ENCODE measurements around the gene MCRIP1.
A peak's percentile ranks its signal among the peaks of the same experiment; 100 is the strongest.

MCRIP1 gene

DNA sequence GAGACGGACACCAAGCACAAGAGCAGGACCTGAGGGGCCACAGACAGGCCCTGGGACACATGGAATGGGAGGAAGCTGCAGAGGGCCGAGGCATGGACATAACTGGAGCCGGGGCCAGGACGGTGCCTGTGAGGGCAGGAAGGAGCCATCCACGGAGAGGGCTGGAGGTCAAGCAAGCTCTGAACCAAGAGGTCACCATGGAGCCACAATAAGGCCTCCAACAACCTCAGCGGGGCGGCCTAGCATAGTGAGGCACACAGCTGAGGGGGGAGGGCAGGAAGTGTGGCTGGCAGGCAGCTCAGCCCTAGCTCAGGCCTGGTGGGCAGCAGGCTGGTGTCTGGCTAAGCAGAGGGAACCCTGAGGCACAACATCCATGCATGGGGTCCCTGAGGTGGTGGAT lies 4.4 kb downstream of the MCRIP1 start:
- H3K4me2 ChIP-seq (ENCODE audit: low read length) = no peak overlapping the region
- peaks cover 20% of the 10 kb centered on the region for H3K79me1 ChIP-seq (ENCODE audit: low read length)
- no peak overlapping the region for H3K4ac ChIP-seq (ENCODE audit: low read depth, low read length)
- peak overlapping the region; percentile 37 for H3K56ac ChIP-seq (ENCODE audit: low read length)
- H2BK120ac ChIP-seq (ENCODE audit: low read depth, low read length) = no peak overlapping the region
- no peak overlapping the region for H3K4me3 ChIP-seq (ENCODE audit: low read length)
- WGBS (ENCODE audit: extremely low coverage, insufficient coverage, low lambda C conversion rate) = no CpG with 5 or more reads among the region's 7 CpGs
- H3K23ac ChIP-seq (ENCODE audit: low read length) = no peak overlapping the region
- H3K18ac ChIP-seq (ENCODE audit: low read length) = no peak overlapping the region
- H2AK5ac ChIP-seq (ENCODE audit: low read length) = no peak overlapping the region
- H4K8ac ChIP-seq (ENCODE audit: low read depth, low read length) = no peak overlapping the region
- no peak overlapping the region for H3K27ac ChIP-seq (ENCODE audit: low read depth, low read length)
- no peak overlapping the region for H2BK15ac ChIP-seq (replicated peaks; ENCODE audit: low read depth)
- H3K27me3 ChIP-seq (ENCODE audit: insufficient read depth, low read length, poor library complexity) = no peaks in the 10 kb centered on the region
- no peaks in the 10 kb centered on the region for H3K36me3 ChIP-seq (ENCODE audit: control insufficient read depth, insufficient read depth, low read length)
- peaks cover 6% of the 10 kb centered on the region for H3K79me2 ChIP-seq (ENCODE audit: control insufficient read depth, insufficient read depth, low read length)
- no peak overlapping the region for H2BK5ac ChIP-seq (ENCODE audit: low read length)
- H3K4me1 ChIP-seq (ENCODE audit: control insufficient read depth, low read depth, low read length) = peaks cover 4% of the 10 kb centered on the region
- no peak overlapping the region for H4K5ac ChIP-seq (ENCODE audit: low read length)
- H3K9ac ChIP-seq (ENCODE audit: low read length) = peak overlapping the region; percentile 6
- no peak for DNase-seq

DNA sequence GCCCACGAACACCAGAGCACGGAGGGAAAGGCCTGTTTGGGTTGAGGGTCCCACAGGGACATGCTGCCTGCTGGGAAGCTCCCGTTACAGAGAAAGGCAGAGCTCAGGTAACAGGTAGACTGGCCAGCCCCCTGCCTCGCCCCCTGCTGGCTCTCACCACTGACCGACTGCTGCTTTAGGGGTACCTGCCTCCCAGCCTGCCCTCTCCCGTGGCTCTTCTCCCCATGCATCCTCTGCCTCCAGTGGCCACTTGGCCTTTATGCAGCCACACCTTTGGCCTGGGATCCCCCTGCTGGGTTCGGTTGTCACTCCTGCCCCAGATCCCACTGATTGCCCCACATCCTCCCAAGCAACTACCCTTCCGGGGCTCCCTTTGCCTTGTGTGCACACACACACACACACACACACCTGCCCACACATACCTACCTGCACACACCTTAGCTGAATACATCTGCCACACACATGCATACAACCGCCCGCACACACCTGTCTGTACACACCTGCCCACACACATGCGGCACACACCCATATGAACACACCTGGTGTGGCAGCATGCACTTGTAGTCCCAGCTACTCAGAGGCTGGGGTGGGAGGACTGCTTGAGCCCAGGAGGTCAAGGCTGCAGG lies 7.1 kb downstream of the MCRIP1 start:
- Histone ChIP-seq H4K8ac (ENCODE audit: low read depth, low read length) (no peak overlapping the region), H3K4ac (ENCODE audit: low read depth, low read length) (no peak overlapping the region), H3K4me1 (ENCODE audit: control insufficient read depth, low read depth, low read length) (no peaks in the 10 kb centered on the region), H2AK5ac (ENCODE audit: low read length) (no peak overlapping the region), H3K27ac (ENCODE audit: low read depth, low read length) (no peak overlapping the region), H3K56ac (ENCODE audit: low read length) (no peak overlapping the region), H2BK5ac (ENCODE audit: low read length) (no peak overlapping the region), H4K5ac (ENCODE audit: low read length) (no peak overlapping the region), H3K36me3 (ENCODE audit: control insufficient read depth, insufficient read depth, low read length) (no peaks in the 10 kb centered on the region), H3K9ac (ENCODE audit: low read length) (no peak overlapping the region), H3K79me2 (ENCODE audit: control insufficient read depth, insufficient read depth, low read length) (peaks cover 2% of the 10 kb centered on the region), H3K4me2 (ENCODE audit: low read length) (no peak overlapping the region), H3K18ac (ENCODE audit: low read length) (no peak overlapping the region), H3K4me3 (ENCODE audit: low read length) (no peak overlapping the region), H2BK15ac (replicated peaks; ENCODE audit: low read depth) (no peak overlapping the region), H3K79me1 (ENCODE audit: low read length) (peaks cover 15% of the 10 kb centered on the region), H3K23ac (ENCODE audit: low read length) (no peak overlapping the region), H3K27me3 (ENCODE audit: insufficient read depth, low read length, poor library complexity) (no peaks in the 10 kb centered on the region), H2BK120ac (ENCODE audit: low read depth, low read length) (no peak overlapping the region)
- WGBS (ENCODE audit: extremely low coverage, insufficient coverage, low lambda C conversion rate) = no CpG with 5 or more reads among the region's 11 CpGs
- DNase-seq = no peak

DNA sequence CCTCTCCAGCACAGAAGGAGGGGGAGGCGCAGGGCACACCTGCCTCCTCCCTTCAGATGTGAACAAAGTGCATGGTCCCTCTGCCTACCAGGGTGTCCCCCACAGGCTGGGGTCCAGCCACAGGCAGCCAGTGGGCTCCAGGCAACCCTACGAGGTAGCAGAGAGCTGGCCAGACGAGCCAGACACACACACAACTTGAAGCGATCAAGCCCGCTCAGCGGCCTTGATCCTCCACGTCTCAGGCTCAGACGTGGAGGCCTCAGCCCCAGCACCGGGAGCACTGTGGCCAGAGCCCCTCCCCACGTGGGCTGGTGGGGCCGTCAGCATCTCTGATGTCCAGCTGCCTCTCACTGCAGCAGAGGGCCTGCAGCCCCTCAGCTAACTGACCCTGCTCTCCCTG lies 8.5 kb downstream of the MCRIP1 start:
- Histone ChIP-seq H2BK5ac (ENCODE audit: low read length) (no peak overlapping the region), H4K5ac (ENCODE audit: low read length) (no peak overlapping the region), H2BK120ac (ENCODE audit: low read depth, low read length) (no peak overlapping the region), H3K27ac (ENCODE audit: low read depth, low read length) (no peak overlapping the region), H3K4ac (ENCODE audit: low read depth, low read length) (no peak overlapping the region), H3K18ac (ENCODE audit: low read length) (no peak overlapping the region), H3K4me3 (ENCODE audit: low read length) (no peak overlapping the region), H3K23ac (ENCODE audit: low read length) (no peak overlapping the region), H4K8ac (ENCODE audit: low read depth, low read length) (no peak overlapping the region), H3K56ac (ENCODE audit: low read length) (no peak overlapping the region), H2BK15ac (replicated peaks; ENCODE audit: low read depth) (no peak overlapping the region), H3K9ac (ENCODE audit: low read length) (no peak overlapping the region), H3K36me3 (ENCODE audit: control insufficient read depth, insufficient read depth, low read length) (no peaks in the 10 kb centered on the region), H3K79me2 (ENCODE audit: control insufficient read depth, insufficient read depth, low read length) (peaks cover 2% of the 10 kb centered on the region), H3K79me1 (ENCODE audit: low read length) (peaks cover 9% of the 10 kb centered on the region), H3K4me1 (ENCODE audit: control insufficient read depth, low read depth, low read length) (peaks cover 2% of the 10 kb centered on the region), H3K4me2 (ENCODE audit: low read length) (no peak overlapping the region), H2AK5ac (ENCODE audit: low read length) (no peak overlapping the region), H3K27me3 (ENCODE audit: insufficient read depth, low read length, poor library complexity) (no peaks in the 10 kb centered on the region)
- WGBS (ENCODE audit: extremely low coverage, insufficient coverage, low lambda C conversion rate) = no CpG with 5 or more reads among the region's 11 CpGs
- DNase-seq = no peak

DNA sequence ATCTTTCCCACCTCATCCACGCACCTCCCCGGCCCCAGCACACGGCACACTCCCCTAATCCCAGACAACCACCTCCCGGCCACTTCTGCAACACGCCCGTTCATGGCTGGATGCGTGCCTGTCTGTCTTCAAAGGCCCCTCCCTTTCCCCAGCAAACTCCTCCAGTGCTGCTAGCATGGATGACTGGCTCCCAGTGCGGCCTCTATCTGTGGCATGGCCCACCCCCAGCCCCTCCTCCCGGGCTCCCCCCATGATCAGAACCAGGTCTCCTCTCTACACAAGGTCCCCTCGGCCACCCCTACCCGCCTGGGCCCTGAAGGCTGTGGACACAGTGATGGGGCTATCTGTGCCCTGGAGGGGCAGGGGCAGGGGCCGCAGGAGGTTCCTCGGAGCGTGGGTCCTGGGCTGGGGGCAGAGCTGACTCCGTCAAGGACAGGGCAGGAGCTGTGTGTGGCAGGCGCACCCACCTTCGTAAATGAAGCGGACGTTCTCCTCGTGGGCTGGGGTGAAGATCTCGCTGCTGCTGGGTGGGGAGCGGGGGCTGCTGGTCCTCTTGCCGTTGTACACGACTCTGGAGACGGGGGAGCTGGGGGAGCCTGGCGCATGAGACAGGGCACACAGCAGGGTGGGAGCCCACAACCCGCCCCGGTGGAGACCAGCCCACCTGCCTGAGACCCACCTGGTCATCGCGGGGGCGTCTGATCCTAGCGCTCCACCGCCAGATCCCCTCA lies 9.1 kb downstream of the MCRIP1 start:
- Histone ChIP-seq H4K8ac (ENCODE audit: low read depth, low read length) (no peak overlapping the region), H3K4me3 (ENCODE audit: low read length) (no peak overlapping the region), H3K36me3 (ENCODE audit: control insufficient read depth, insufficient read depth, low read length) (no peaks in the 10 kb centered on the region), H3K4ac (ENCODE audit: low read depth, low read length) (no peak overlapping the region), H3K23ac (ENCODE audit: low read length) (no peak overlapping the region), H2BK5ac (ENCODE audit: low read length) (no peak overlapping the region), H2AK5ac (ENCODE audit: low read length) (no peak overlapping the region), H2BK120ac (ENCODE audit: low read depth, low read length) (no peak overlapping the region), H3K79me1 (ENCODE audit: low read length) (peaks cover 9% of the 10 kb centered on the region), H3K27ac (ENCODE audit: low read depth, low read length) (no peak overlapping the region), H3K56ac (ENCODE audit: low read length) (no peak overlapping the region), H3K4me1 (ENCODE audit: control insufficient read depth, low read depth, low read length) (peaks cover 2% of the 10 kb centered on the region), H3K27me3 (ENCODE audit: insufficient read depth, low read length, poor library complexity) (no peaks in the 10 kb centered on the region), H3K18ac (ENCODE audit: low read length) (no peak overlapping the region), H3K9ac (ENCODE audit: low read length) (no peak overlapping the region), H3K4me2 (ENCODE audit: low read length) (no peak overlapping the region), H4K5ac (ENCODE audit: low read length) (no peak overlapping the region), H2BK15ac (replicated peaks; ENCODE audit: low read depth) (no peak overlapping the region), H3K79me2 (ENCODE audit: control insufficient read depth, insufficient read depth, low read length) (peaks cover 2% of the 10 kb centered on the region)
- DNase-seq = no peak
- no CpG with 5 or more reads among the region's 33 CpGs for WGBS (ENCODE audit: extremely low coverage, insufficient coverage, low lambda C conversion rate)

DNA sequence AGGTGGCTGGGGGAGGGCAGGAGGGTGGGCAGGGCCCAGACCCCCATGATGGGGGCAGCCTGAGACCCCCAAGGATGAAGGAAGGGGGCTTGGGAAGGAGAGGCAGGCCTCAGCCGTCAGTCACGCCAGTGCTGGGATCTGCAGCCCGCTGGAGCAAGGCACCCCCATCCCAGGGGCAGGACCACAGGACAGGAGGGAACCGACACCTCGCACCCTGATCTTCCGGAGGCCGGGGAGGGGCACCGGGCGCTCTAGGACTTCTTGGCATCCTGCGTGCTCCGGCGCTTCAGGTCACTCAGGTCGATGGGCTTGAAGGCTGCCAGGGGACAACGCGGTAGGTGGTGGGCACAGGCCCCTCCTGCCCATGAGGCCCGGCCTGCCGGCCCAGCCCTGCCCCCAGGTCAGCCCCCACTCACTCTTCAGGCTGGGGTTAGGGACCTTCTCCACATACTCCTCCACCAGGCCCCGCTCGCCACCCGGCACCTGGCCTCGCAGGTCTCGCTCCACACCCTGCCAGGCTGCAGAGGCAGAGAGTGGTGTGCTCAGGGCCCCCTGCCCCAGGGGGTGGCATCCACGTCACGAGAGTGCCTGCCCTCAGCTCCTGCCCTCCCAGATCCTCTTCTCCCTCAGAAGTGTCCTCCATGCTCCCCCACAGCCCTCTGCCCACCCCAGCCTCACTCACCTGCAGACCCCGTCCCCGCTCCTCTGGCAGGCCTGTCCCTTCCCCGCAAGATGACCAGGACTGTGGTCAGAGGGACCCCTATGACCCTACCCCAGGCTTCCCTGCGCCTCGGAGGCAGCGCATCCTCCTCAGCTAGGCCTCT lies 9.9 kb downstream of the MCRIP1 start:
- WGBS (ENCODE audit: extremely low coverage, insufficient coverage, low lambda C conversion rate) = no CpG with 5 or more reads among the region's 30 CpGs

More for the DNA sequence above, 9.9 kb downstream of the MCRIP1 start:
- H3K4ac ChIP-seq (ENCODE audit: low read depth, low read length) = no peak overlapping the region
- no peak overlapping the region for H3K27ac ChIP-seq (ENCODE audit: low read depth, low read length)
- H3K4me2 ChIP-seq (ENCODE audit: low read length) = no peak overlapping the region
- no peak overlapping the region for H4K5ac ChIP-seq (ENCODE audit: low read length)
- H2BK5ac ChIP-seq (ENCODE audit: low read length) = no peak overlapping the region
- H3K36me3 ChIP-seq (ENCODE audit: control insufficient read depth, insufficient read depth, low read length) = no peaks in the 10 kb centered on the region
- no peak overlapping the region for H2AK5ac ChIP-seq (ENCODE audit: low read length)
- no peak overlapping the region for H3K56ac ChIP-seq (ENCODE audit: low read length)
- H2BK120ac ChIP-seq (ENCODE audit: low read depth, low read length) = no peak overlapping the region
- H3K27me3 ChIP-seq (ENCODE audit: insufficient read depth, low read length, poor library complexity) = no peaks in the 10 kb centered on the region
- H3K18ac ChIP-seq (ENCODE audit: low read length) = no peak overlapping the region
- H3K4me3 ChIP-seq (ENCODE audit: low read length) = no peak overlapping the region
- no peak overlapping the region for H3K23ac ChIP-seq (ENCODE audit: low read length)
- H3K79me1 ChIP-seq (ENCODE audit: low read length) = peaks cover 3% of the 10 kb centered on the region
- H4K8ac ChIP-seq (ENCODE audit: low read depth, low read length) = no peak overlapping the region
- DNase-seq = no peak
- peaks cover 2% of the 10 kb centered on the region for H3K4me1 ChIP-seq (ENCODE audit: control insufficient read depth, low read depth, low read length)
- no peaks in the 10 kb centered on the region for H3K79me2 ChIP-seq (ENCODE audit: control insufficient read depth, insufficient read depth, low read length)
- H2BK15ac ChIP-seq (replicated peaks; ENCODE audit: low read depth) = no peak overlapping the region
- H3K9ac ChIP-seq (ENCODE audit: low read length) = no peak overlapping the region

Measured in mesendoderm (in vitro differentiated cells).